Endodermal cell (in vitro differentiated cells): ENCODE measurements around the gene PYGM. TPM values are rescaled to one million over a fixed set of nuclear protein-coding genes. Genes with fewer than 3 reads are reported as not detected.

ENCODE experiments used
- DNase-seq: peaks from one replicate; pipeline ENCODE4 v3.0.0-alpha.2; 2017
- H3K27ac ChIP-seq: 2 replicates; pipeline ENCODE4 v1.5.1; 2013; ENCODE audit warnings: mild to moderate bottlenecking, low read depth, low read length, moderate library complexity
- H3K27me3 ChIP-seq: 2 replicates; pipeline ENCODE4 v1.6.1; 2013; ENCODE audit warnings: mild to moderate bottlenecking, low read length, moderate library complexity; ENCODE audit not compliant: insufficient read depth, control insufficient read depth, poor library complexity, severe bottlenecking
- H3K36me3 ChIP-seq: 2 replicates; pipeline ENCODE4 v1.7.0; 2013; ENCODE audit warnings: mild to moderate bottlenecking, low read length, moderate library complexity; ENCODE audit not compliant: control insufficient read depth, insufficient read depth
- H3K4me1 ChIP-seq: one replicate; pipeline ENCODE4 v1.7.0; 2013; ENCODE audit warnings: low read length; ENCODE audit not compliant: control insufficient read depth, insufficient read depth
- H3K4me3 ChIP-seq: 2 replicates; pipeline ENCODE4 v1.5.1; 2013; ENCODE audit warnings: mild to moderate bottlenecking, low read length, moderate library complexity
- H3K9ac ChIP-seq: 2 replicates; pipeline ENCODE4 v1.6.1; 2013; ENCODE audit warnings: mild to moderate bottlenecking, low read length, moderate library complexity; ENCODE audit not compliant: poor library complexity, severe bottlenecking; ENCODE audit errors: extremely low read depth
- H3K9me3 ChIP-seq: 2 replicates; pipeline ENCODE4 v1.6.1; 2013; ENCODE audit warnings: mild to moderate bottlenecking, low read length, moderate library complexity; ENCODE audit not compliant: control insufficient read depth
- H3K27ac Mint-ChIP-seq: 2 replicates; pipeline ENCODE4 v1.8.0; 2020; ENCODE audit warnings: mixed read lengths
- H3K27me3 Mint-ChIP-seq: 2 replicates; pipeline ENCODE4 v1.8.0; 2021; ENCODE audit warnings: mild to moderate bottlenecking, mixed read lengths; ENCODE audit not compliant: insufficient read depth
- H3K36me3 Mint-ChIP-seq: 2 replicates; pipeline ENCODE4 v1.8.0; 2020; ENCODE audit warnings: low read depth, mixed read lengths
- H3K4me1 Mint-ChIP-seq: 2 replicates; pipeline ENCODE4 v1.8.0; 2020; ENCODE audit warnings: mixed read lengths
- H3K4me3 Mint-ChIP-seq: 2 replicates; pipeline ENCODE4 v1.8.0; 2020; ENCODE audit warnings: mild to moderate bottlenecking, moderate library complexity, mixed read lengths
- H3K9me3 Mint-ChIP-seq: 2 replicates; pipeline ENCODE4 v1.8.0; 2020; ENCODE audit warnings: mild to moderate bottlenecking, mixed read lengths
- WGBS, 2 experiments: methylation state at CpG; one replicate each; pipeline versions ENCODE4 v1.1.5 to v1.1.7; 2013; ENCODE audit warnings: missing lambda C conversion rate in 2 of 2, mixed read lengths in 1 of 2; ENCODE audit not compliant: insufficient coverage in 1 of 2, insufficient read length in 1 of 2; 5-methylcytosine and 5-hydroxymethylcytosine counted together
- total RNA-seq, 2 donors: library from RNA; stranded (reverse); fragmentation: NEBNext Ultra II Directional in 1 of 2; extraction: Animal tissue kit (Norgen Biotek cat#: 25700) in 1 of 2; gene quantifications; 2 replicates in 1 of 2; 3 replicates in 1 of 2; pipeline ENCODE4 v1.2.1, GENCODE V29; 2021
- TF ChIP-seq, protein P1 (sequence below): fragments of 200-600 bp; sonication (generic); conservative IDR thresholded peaks from 2 replicates; pipeline ENCODE4 v1.5.0; 2021; ENCODE audit warnings: antibody characterized with exemption, mild to moderate bottlenecking

The PYGM gene
- total RNA-seq, 2 donors from 2014 or later, result 1.1 to 1.2 TPM

DNA sequence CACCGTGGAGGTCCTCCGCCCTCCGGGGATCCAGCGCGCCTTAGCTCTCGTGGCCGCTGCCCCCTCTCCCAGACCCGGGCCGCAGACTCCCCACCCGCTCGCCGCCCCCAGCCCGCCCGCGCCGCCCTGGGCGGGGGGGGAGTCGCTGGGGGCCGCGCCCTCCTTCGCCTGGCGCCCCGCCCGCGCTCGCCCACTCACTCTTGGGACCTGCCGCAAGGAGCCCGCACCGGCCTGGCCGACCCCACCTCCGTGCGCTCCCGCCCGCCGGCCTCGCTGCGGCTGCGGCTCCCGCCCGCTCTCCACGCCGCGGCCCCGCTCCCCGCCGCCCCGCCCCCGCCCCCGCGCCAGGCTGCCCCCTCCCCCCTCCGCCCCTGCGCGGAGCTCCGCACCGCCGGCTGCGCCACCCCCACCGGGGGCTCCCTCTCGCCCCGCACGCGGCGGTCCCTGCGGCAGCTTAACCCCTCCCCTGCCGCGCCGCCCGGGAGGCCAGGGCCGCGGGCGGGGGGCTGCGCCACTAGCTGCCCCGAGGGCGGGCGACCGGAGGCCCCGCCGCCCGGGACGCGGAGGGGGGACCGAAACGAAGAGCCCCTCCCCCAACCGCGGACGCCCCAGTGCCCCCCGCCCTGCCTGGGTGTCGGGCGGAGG is 15.1 kb downstream of the PYGM start:
- Histone ChIP-seq H3K36me3 (no peaks in the 10 kb centered on the region), H3K9ac (no peak overlapping the region), H3K9me3 (no peaks in the 10 kb centered on the region), H3K27ac (no peak overlapping the region), H3K4me3 (peak overlapping the region; percentile 45), H3K4me1 (peaks cover 4% of the 10 kb centered on the region), H3K27me3 (peaks cover 77% of the 10 kb centered on the region)
- 0 to 1% methylated on average over 16 to 71 of the region's 89 CpGs for WGBS, 2 experiments
- Mint-ChIP-seq H3K36me3 (no peaks in the 10 kb centered on the region), H3K4me1 (peaks cover 11% of the 10 kb centered on the region), H3K27ac (no peak overlapping the region), H3K4me3 (peak overlapping the region; percentile 55), H3K9me3 (no peaks in the 10 kb centered on the region), H3K27me3 (peaks cover 74% of the 10 kb centered on the region)
- TF ChIP-seq, protein P1, sequence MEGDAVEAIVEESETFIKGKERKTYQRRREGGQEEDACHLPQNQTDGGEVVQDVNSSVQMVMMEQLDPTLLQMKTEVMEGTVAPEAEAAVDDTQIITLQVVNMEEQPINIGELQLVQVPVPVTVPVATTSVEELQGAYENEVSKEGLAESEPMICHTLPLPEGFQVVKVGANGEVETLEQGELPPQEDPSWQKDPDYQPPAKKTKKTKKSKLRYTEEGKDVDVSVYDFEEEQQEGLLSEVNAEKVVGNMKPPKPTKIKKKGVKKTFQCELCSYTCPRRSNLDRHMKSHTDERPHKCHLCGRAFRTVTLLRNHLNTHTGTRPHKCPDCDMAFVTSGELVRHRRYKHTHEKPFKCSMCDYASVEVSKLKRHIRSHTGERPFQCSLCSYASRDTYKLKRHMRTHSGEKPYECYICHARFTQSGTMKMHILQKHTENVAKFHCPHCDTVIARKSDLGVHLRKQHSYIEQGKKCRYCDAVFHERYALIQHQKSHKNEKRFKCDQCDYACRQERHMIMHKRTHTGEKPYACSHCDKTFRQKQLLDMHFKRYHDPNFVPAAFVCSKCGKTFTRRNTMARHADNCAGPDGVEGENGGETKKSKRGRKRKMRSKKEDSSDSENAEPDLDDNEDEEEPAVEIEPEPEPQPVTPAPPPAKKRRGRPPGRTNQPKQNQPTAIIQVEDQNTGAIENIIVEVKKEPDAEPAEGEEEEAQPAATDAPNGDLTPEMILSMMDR, result no peak
- no peak for DNase-seq

DNA sequence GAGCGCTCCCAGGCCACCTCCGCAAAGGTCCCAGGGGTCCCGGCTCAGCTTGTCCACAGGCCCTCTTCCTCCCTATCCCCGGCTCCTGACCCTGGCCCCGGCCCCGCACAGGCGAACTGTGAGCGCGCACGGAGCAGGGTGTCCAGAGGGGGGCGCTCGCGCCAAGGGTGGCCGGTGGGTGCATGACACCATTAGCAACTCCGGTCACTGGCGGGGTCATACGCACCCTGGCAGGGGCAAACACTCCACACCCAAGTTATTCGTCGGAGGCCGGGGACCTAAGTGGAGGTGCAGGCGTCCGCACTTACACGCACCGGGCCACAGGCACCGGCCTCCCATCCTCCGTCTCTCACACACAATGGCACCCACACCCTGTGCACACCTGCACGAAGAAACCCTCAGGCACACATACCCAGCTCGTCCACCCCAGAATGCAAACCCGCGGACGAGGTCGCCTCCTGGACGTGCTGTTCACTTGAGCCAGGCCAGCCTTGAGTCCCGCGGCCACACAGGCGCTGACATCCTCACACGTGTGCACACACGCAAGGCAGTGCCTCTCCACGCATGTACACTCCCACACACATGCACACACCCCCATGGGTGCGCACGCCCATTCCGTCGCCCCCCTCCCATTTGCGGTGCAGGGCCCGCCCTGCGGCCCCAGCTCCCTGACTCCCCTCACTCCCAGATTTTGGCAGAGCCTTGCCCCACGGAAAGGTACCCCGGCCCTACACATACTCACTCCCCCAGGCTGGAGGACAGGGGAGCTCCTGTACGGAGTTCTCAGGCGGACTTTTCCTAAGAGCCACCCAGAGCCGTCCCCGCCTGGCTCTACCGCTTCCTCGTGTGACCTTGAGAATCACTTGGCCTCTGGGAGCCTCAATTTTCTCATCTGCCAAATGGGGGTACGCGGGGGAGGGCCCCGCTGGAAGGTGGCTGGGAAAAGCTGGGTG is 15.9 kb downstream of the PYGM start, which contains the start of gene RASGRP2:
Gene RASGRP2, minus strand, starts transcription at position 552 of the 953 bp plus-strand sequence. CDS start 1,276 bp downstream, outside the sequence.
- Mint-ChIP-seq H3K27me3 (peaks cover 80% of the 10 kb centered on the region), H3K36me3 (no peaks in the 10 kb centered on the region), H3K4me1 (peaks cover 15% of the 10 kb centered on the region), H3K9me3 (no peaks in the 10 kb centered on the region), H3K27ac (no peak within 1 kb of the TSS), H3K4me3 (peak within 1 kb of the TSS; percentile 55)
- peaks cover 79% of the 10 kb centered on the region for H3K27me3 ChIP-seq
- DNase-seq, result peak; percentile 95
- H3K27ac ChIP-seq, result no peak within 1 kb of the TSS
- peak within 1 kb of the TSS; percentile 45 for H3K4me3 ChIP-seq
- no peaks in the 10 kb centered on the region for H3K36me3 ChIP-seq
- H3K4me1 ChIP-seq, result peaks cover 4% of the 10 kb centered on the region
- TF ChIP-seq, protein P1, result peak; percentile 79
- WGBS, 2 experiments, result 8 to 10% methylated on average over 14 to 57 of the region's 57 CpGs
- H3K9ac ChIP-seq, result no peak within 1 kb of the TSS
- no peaks in the 10 kb centered on the region for H3K9me3 ChIP-seq

DNA sequence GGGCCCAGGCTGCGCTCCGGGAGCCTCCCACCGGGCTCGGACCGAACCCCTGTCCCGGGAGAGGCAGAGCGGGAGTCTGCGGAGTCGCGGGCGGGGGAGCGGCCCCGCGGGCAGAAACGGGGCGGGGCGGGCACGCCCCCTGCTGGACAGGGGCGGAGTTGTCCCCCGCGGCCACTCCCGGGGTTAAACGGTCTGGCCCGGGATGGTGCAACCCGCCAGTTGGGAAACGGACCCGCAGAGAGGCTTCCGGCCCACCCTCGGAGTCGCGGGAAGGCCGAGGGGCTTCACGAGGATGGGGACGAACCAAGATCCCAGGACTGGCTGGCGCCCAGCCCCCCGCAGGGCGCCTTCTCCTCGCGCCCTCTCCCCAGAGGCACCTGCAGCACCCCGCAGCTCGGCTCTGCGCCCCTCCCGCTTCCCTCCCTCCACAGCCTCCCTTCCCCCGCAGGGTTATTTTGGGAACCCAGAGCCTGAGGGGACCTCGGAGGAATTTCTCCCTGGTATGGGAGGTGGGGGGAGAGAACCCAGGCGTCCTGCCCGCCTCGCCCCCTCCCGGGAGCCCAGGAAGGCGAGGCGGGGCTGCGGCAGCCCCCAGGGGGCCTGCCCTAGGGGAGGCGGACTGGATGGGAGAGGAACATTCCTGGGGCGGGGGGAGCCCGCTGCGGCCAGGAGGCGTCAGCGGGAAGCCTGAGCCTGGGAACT is 16.7 kb downstream of the PYGM start:
- Mint-ChIP-seq H3K27ac (no peak overlapping the region), H3K4me1 (peaks cover 15% of the 10 kb centered on the region), H3K36me3 (no peaks in the 10 kb centered on the region), H3K9me3 (no peaks in the 10 kb centered on the region), H3K27me3 (peaks cover 79% of the 10 kb centered on the region), H3K4me3 (no peak overlapping the region)
- Histone ChIP-seq H3K36me3 (no peaks in the 10 kb centered on the region), H3K4me1 (peaks cover 4% of the 10 kb centered on the region), H3K27ac (no peak overlapping the region), H3K27me3 (peaks cover 79% of the 10 kb centered on the region), H3K9me3 (no peaks in the 10 kb centered on the region), H3K4me3 (no peak overlapping the region), H3K9ac (no peak overlapping the region)
- 2% methylated on average over 13 to 57 of the region's 58 CpGs for WGBS, 2 experiments
- TF ChIP-seq, protein P1, result peak; percentile 96
- peak; percentile 90 for DNase-seq
